Calu3 (cell line): ENCODE data around the gene GALNTL6. TPM values are rescaled to one million over a fixed set of nuclear protein-coding genes. Genes with fewer than 3 reads are reported as not detected.

Source experiments
- BruUV-seq: library from RNA; stranded (reverse); fragments of 400-500 nt; replicated peaks from 2 replicates; lab custom pipeline; 2021; lab: Mats Ljungman, UMichigan
- CTCF ChIA-PET: fragments of 300-600 bp; sonication (Branson Sonifier 250); formaldehyde crosslinking; loops from one replicate; lab custom pipeline; 2022; ENCODE audit warnings: antibody characterized with exemption; lab: Charles Lee
- DNase-seq: peaks from one replicate; pipeline ENCODE4 v3.0.0; 2022
- H3K27ac Mint-ChIP-seq: one replicate; pipeline ENCODE4 v1.8.0; 2022; ENCODE audit warnings: mixed read lengths; ENCODE audit not compliant: unreplicated experiment
- H3K27me3 Mint-ChIP-seq: one replicate; pipeline ENCODE4 v1.8.0; 2022; ENCODE audit warnings: mixed read lengths; ENCODE audit not compliant: unreplicated experiment
- H3K36me3 Mint-ChIP-seq: one replicate; pipeline ENCODE4 v1.8.0; 2022; ENCODE audit warnings: mild to moderate bottlenecking, moderate library complexity, mixed read lengths; ENCODE audit not compliant: insufficient read depth, unreplicated experiment
- H3K4me1 Mint-ChIP-seq: one replicate; pipeline ENCODE4 v1.8.0; 2022; ENCODE audit warnings: mild to moderate bottlenecking, low read depth, mixed read lengths; ENCODE audit not compliant: unreplicated experiment
- H3K4me3 Mint-ChIP-seq: one replicate; pipeline ENCODE4 v1.8.0; 2022; ENCODE audit warnings: mild to moderate bottlenecking, low read depth, moderate library complexity, mixed read lengths; ENCODE audit not compliant: unreplicated experiment
- H3K9me3 Mint-ChIP-seq: one replicate; pipeline ENCODE4 v1.8.0; 2022; ENCODE audit warnings: low read depth, mixed read lengths; ENCODE audit not compliant: unreplicated experiment
- CTCF ChIP-seq: fragments of 200-600 bp; IDR thresholded peaks from one replicate; pipeline ENCODE4 v1.8.0; 2022; ENCODE audit warnings: antibody characterized with exemption; ENCODE audit not compliant: unreplicated experiment
- intact Hi-C: fragments of 100-400 bp; cut with micrococcal nuclease; formaldehyde crosslinking; loops from one replicate; pipeline ENCODE4 v1.10.0; 2022; ENCODE audit not compliant: unreplicated experiment
- total RNA-seq: library from RNA; stranded (reverse); gene quantifications from 2 replicates; pipeline ENCODE4 v1.2.3, GENCODE V29; 2022

The GALNTL6 gene
- total RNA-seq, 1 experiment from 2014 or later, result not detected

- Mint-ChIP-seq H3K4me3 (no peak overlapping the region), H3K9me3 (no peaks in the 10 kb centered on the region), H3K36me3 (no peaks in the 10 kb centered on the region), H3K4me1 (no peaks in the 10 kb centered on the region), H3K27ac (no peak overlapping the region), H3K27me3 (no peaks in the 10 kb centered on the region)
- DNase-seq, result no peak
- CTCF ChIA-PET, result no interaction called here
- BruUV-seq, result no TSS peak
- intact Hi-C loops, result no loop called here
- no peak for TF ChIP-seq CTCF
Observed at GRCh38 chr4:172652369-172652768, 839.2 kb downstream of the GALNTL6 start.

GRCh38 chr4:172653676-172654075 lies 840.5 kb downstream of the GALNTL6 start:
- intact Hi-C loops, result no loop called here
- no peaks in the 10 kb centered on the region for H3K4me1 Mint-ChIP-seq
- no peak for TF ChIP-seq CTCF
- CTCF ChIA-PET, result no interaction called here
- no peaks in the 10 kb centered on the region for H3K27me3 Mint-ChIP-seq
- no TSS peak for BruUV-seq
- no peak for DNase-seq
- no peak overlapping the region for H3K4me3 Mint-ChIP-seq
- H3K9me3 Mint-ChIP-seq, result no peaks in the 10 kb centered on the region
- H3K36me3 Mint-ChIP-seq, result no peaks in the 10 kb centered on the region
- no peak overlapping the region for H3K27ac Mint-ChIP-seq

DNA sequence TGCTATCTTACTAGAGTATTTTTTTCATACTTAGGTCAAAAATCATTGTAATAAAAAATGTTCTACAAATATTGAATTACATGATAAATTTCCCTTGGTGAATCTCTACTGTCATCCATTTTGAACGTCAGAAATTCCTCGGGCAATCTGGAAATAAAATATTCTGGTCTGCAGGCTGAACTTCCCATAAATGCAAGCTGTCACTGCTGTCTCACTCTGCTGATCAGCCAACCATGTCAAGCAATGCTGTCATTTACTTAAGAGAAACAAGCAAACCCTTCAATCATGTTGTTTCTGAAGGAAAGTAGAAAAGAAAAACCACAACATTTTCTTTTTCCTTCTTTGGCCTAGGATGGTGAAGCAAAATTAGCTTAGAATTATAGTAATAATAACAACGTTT lies 841.3 kb downstream of the GALNTL6 start:
- no peak overlapping the region for H3K4me3 Mint-ChIP-seq
- no peaks in the 10 kb centered on the region for H3K9me3 Mint-ChIP-seq
- H3K27me3 Mint-ChIP-seq, result no peaks in the 10 kb centered on the region
- CTCF ChIA-PET, result no interaction called here
- no peaks in the 10 kb centered on the region for H3K4me1 Mint-ChIP-seq
- no peaks in the 10 kb centered on the region for H3K36me3 Mint-ChIP-seq
- no peak overlapping the region for H3K27ac Mint-ChIP-seq
- no peak for TF ChIP-seq CTCF
- intact Hi-C loops, result no loop called here
- no TSS peak for BruUV-seq
- DNase-seq, result no peak

DNA sequence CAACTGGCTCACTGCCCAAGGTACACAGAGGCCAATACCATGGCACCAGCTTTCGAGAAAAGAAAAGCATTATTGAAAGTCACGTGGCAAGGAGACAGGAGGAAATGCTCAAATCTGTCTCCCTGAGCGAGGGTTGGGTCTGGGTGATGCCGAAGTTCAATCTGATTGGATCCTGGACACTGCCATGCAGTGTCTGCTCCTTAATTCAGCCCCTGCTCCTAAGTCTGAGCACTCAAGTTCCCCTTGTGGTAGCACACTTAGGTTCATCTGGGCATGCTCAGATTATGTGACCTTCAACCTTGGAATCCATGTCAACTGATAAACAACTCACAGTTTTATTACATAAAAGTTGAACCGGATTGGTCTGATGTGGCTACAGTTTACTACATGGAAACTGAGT lies 842.9 kb downstream of the GALNTL6 start:
- Mint-ChIP-seq H3K27me3 (no peaks in the 10 kb centered on the region), H3K4me3 (no peak overlapping the region), H3K9me3 (no peaks in the 10 kb centered on the region), H3K36me3 (no peaks in the 10 kb centered on the region), H3K27ac (no peak overlapping the region), H3K4me1 (no peaks in the 10 kb centered on the region)
- CTCF ChIA-PET, result no interaction called here
- intact Hi-C loops, result no loop called here
- BruUV-seq, result no TSS peak
- DNase-seq, result no peak
- TF ChIP-seq CTCF, result no peak
